WI38 (cell line): ENCODE measurements around the gene GRID1.

Experiments
- H3K4me3 ChIP-seq: 2 replicates; pipeline ENCODE4 v1.5.1; 2011; ENCODE audit warnings: low read depth, mild to moderate bottlenecking, control low read depth, low read length
- CTCF ChIP-seq: IDR thresholded peaks from 2 replicates; pipeline ENCODE4 v1.5.1; 2012; ENCODE audit warnings: low read depth, mild to moderate bottlenecking, control low read depth, low read length

GRID1 gene

DNA sequence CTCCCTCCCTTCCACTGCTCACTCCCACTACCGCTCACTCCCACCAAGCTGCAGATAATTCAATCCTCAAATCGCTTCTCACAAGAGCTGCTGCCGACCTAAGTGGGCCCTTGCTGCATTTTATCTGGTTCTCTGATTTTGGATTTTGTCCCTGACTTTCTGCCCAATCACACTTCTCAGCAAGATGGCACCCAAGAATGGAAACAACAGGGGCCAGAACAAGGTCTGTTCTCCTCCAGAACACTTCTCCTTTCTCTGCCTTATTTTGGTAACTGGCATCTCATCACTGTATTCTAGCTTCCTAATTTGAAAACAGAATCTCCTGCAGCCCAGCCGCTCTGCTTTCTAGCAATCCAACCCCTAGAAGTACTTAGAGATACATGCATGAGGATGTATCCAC, 172.8 kb downstream of the GRID1 start:
- no peak overlapping the region for H3K4me3 ChIP-seq
- TF ChIP-seq CTCF: no peak

DNA sequence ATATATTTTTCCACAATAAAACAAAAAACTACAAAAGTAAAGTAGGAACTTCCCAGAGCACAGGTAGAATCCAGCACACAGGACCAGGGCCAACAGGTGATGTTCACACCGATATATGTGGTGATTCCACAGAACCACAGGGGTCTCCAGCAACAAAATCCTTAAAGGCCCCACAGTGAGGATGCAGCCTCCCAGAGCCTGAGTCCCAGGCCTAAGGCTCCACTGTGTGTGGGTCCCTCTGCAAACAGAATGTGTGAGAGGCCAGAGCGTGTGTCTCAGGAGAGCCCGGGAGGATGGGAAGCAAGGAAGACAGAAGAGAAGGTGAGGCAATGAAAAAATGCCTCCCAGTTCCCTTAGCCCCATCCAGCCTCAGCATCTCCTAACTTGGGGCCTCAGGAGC, 173.9 kb downstream of the GRID1 start:
- TF ChIP-seq CTCF: no peak
- no peak overlapping the region for H3K4me3 ChIP-seq

- no peak overlapping the region for H3K4me3 ChIP-seq
- no peak for TF ChIP-seq CTCF
Observed at GRCh38 chr10:86192147-86192546, 174.4 kb downstream of the GRID1 start.

GRCh38 chr10:86191686-86192085, 174.9 kb downstream of the GRID1 start:
- no peak overlapping the region for H3K4me3 ChIP-seq
- no peak for TF ChIP-seq CTCF

DNA sequence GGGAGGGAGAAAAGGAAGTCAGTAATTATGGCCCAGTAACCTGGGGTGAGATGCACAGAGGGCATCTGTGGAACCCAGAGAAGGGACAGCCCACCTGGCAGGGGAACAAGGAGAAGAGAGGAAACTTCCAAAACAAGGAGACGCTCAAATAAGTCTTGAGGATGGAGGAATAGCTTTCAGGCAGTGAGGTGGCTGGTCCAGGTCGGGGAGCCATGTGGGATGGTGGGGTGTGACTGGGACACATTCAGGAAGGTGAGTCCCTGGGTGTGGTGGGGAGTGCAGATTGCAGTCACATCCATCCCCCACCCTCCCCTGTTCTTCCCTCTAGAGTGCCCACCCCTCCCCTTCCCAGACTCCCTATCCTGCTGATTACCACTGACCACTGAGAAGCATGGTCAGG, 175.4 kb downstream of the GRID1 start:
- no peak overlapping the region for H3K4me3 ChIP-seq
- TF ChIP-seq CTCF: no peak

GRCh38 chr10:86190291-86190690, 176.3 kb downstream of the GRID1 start:
- TF ChIP-seq CTCF: no peak

DNA sequence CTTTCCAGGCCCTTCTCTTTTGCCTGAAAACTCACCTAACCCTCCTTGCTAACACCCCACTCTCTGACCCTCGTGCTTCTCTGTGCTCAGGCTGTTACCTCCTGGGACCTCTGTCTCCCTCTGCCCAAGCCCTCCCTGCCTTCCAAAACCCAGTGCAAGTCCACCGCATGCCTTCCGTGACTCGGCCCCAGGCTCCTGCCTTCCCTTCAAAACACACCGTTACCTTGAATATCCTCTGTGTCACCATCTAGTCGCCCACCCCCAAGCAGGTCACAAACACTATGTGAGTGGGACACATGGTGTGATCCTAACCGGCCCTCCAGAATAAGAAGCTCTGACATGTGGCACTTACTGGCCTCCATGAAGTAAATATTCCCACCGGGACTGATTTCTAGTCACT, 176.7 kb downstream of the GRID1 start:
- TF ChIP-seq CTCF: no peak
- H3K4me3 ChIP-seq: no peak overlapping the region

More at GRCh38 chr10:86190291-86190690, 176.3 kb downstream of the GRID1 start:
- H3K4me3 ChIP-seq: no peak overlapping the region
